GM12872 (cell line): ENCODE data around the gene SUV39H1.

ENCODE experiments used
- TF ChIP-seq, protein P1 (sequence below): IDR thresholded peaks from 3 replicates; pipeline ENCODE4 v1.5.1; 2011; ENCODE audit warnings: low read depth, mild to moderate bottlenecking, low read length, moderate library complexity; ENCODE audit not compliant: insufficient read depth

The SUV39H1 gene

GRCh38 chrX:48698306-48698705, 1.8 kb downstream of the SUV39H1 start:
- TF ChIP-seq, protein P1, sequence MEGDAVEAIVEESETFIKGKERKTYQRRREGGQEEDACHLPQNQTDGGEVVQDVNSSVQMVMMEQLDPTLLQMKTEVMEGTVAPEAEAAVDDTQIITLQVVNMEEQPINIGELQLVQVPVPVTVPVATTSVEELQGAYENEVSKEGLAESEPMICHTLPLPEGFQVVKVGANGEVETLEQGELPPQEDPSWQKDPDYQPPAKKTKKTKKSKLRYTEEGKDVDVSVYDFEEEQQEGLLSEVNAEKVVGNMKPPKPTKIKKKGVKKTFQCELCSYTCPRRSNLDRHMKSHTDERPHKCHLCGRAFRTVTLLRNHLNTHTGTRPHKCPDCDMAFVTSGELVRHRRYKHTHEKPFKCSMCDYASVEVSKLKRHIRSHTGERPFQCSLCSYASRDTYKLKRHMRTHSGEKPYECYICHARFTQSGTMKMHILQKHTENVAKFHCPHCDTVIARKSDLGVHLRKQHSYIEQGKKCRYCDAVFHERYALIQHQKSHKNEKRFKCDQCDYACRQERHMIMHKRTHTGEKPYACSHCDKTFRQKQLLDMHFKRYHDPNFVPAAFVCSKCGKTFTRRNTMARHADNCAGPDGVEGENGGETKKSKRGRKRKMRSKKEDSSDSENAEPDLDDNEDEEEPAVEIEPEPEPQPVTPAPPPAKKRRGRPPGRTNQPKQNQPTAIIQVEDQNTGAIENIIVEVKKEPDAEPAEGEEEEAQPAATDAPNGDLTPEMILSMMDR, result no peak

GRCh38 chrX:48700246-48700645, 3.7 kb downstream of the SUV39H1 start:
- TF ChIP-seq, protein P1, result no peak

GRCh38 chrX:48700951-48701653, 4.6 kb downstream of the SUV39H1 start:
- TF ChIP-seq, protein P1, result no peak

DNA sequence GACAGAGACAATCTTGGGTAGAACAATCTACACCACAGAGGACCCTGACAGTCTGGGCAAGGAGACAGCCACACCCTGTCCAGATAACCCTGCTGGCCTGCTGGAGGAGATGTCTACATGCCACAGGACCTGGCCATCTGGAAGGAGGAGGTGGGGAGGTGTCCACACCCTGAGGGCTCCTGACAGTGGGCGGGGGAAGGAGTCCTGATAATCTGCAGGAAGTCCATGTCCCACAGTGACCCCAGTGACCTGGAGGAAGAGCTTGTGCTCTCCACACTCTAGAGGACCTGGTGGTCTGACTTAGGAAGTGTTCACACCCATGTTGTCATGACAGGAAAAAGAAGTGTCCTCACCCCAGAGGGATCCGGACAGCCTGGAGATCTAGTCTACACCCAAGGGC, 5.5 kb downstream of the SUV39H1 start:
- TF ChIP-seq, protein P1, result no peak

GRCh38 chrX:48702716-48703115, 6.2 kb downstream of the SUV39H1 start:
- TF ChIP-seq, protein P1, result no peak

GRCh38 chrX:48703228-48703627, 6.7 kb downstream of the SUV39H1 start:
- TF ChIP-seq, protein P1, result no peak

DNA sequence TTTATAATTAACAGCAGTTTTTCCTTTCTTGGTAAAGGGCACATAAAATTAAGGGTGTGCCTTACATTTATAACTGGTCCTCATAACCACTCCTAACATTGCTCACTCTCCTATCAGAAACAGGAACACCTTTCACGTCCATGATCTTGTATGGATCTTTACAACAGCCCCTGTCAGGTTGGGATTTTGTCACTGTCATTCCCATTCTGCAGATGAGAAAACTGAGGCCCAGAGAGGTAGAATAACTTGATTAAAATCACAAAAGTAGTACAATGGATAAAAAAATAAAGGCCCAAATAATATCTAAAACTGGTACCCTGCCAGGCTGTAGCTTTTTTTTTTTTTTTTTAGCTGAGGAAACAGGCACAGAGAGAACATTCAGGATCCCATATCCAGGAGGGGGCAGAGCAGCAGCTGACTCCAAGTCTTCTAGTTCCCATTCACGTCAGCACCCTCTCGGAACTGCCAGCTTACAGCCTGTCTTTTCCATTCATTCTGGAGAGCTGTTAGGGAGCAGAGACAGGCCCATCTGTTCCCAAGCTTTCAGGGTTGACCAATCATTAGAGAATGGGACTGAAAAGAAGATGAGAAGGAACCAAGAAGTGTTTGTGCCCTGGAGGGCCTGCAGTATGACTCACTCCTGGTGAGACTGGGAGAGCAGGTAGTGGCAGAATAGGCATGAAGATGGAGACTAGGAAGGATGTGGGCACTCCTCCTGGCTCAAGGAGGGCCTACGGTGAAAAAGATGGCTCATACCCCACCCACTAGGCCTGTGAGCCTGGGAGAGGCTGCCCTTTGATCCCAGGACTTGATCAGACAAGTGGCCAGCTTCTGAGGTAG, 7.3 kb downstream of the SUV39H1 start:
- TF ChIP-seq, protein P1, result no peak
